Activated naive CD8-positive, alpha-beta T cell treated with anti-CD3 and anti-CD28 coated beads, Interleukin-2, amount 10 ng/mL, durations not matched to agents 7 days and 5 days (primary cell): ENCODE data around the gene APBB2. TPM values are rescaled to one million over a fixed set of nuclear protein-coding genes. Genes with fewer than 3 reads are reported as not detected.
A peak's percentile ranks its signal among the peaks of the same experiment; 100 is the strongest.

ENCODE experiments used
- ATAC-seq: fragments of 150-1000 bp; cut with Tn5 transposase; one replicate; pipeline ENCODE4 v1.10.0; 2021; ENCODE audit warnings: low read depth, moderate library complexity
- POLR2A ChIA-PET: fragments of 350-600 bp; sonication (Branson Sonifier 250); formaldehyde crosslinking; loops from one replicate; lab custom pipeline; 2021; ENCODE audit warnings: antibody characterized with exemption; lab: Charles Lee
- DNase-seq: peaks from one replicate; pipeline ENCODE4 v3.0.0; 2021
- H3K27ac Mint-ChIP-seq: one replicate; pipeline ENCODE4 v1.8.0; 2022; ENCODE audit warnings: mild to moderate bottlenecking, mixed read lengths
- H3K27me3 Mint-ChIP-seq: one replicate; pipeline ENCODE4 v1.8.0; 2022; ENCODE audit warnings: mild to moderate bottlenecking, moderate library complexity, mixed read lengths
- H3K36me3 Mint-ChIP-seq: one replicate; pipeline ENCODE4 v1.8.0; 2021; ENCODE audit warnings: mild to moderate bottlenecking, mixed read lengths
- H3K4me1 Mint-ChIP-seq: one replicate; pipeline ENCODE4 v1.8.0; 2021; ENCODE audit warnings: mixed read lengths
- H3K4me3 Mint-ChIP-seq: one replicate; pipeline ENCODE4 v1.8.0; 2022; ENCODE audit warnings: mild to moderate bottlenecking, moderate library complexity, mixed read lengths
- H3K9me3 Mint-ChIP-seq: one replicate; pipeline ENCODE4 v1.8.0; 2021; ENCODE audit warnings: mixed read lengths
- total RNA-seq, 2 experiments: library from RNA; stranded (reverse); gene quantifications; one replicate each; pipeline ENCODE4 v1.2.3, GENCODE V29; 2021

The APBB2 gene
- 1 to 10 TPM in 1 of 2 experiments, under 1 TPM in 1; 0.96 to 2.0 TPM for total RNA-seq

DNA sequence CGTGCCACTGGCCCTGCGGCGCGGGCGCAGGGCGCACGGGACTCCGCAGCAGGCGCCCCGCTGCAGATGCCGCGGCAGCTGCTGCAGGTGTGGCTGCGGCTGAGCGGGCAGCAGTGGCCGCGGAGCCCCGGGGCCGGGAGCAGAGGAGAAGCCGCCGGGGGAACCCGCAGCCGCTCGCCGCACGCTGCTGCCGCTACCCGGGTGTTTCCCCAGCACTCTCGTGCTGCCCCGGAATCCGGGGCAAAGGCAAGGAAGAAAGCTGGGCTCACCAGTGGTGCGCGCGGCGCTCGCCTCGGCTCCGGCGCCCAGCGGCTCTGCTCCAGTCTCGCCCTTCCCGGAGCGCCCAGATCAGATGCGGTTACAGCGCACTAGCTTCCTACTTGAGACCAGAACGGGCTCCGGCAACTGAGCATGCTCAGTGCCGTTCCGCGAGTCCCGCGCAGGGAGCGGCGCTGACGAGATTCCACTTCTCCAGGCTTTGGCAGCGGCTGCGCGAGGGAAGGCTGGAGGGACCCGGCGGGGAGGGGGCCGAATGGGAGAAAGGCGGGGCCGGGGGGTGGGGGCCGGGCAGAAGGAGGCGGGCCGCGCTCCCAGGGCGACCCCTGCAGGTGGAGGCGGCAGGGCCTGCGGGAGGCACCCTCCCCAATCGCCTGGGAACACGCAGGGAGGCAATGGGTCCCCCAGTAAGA, at the start of gene APBB2:
Gene APBB2 (minus strand): TSS at position 407 of the 689 bp plus-strand sequence. CDS start 181,288 bp downstream, outside the sequence.
- Mint-ChIP-seq H3K27me3 (peaks cover 52% of the 10 kb centered on the region), H3K4me1 (peaks cover 26% of the 10 kb centered on the region), H3K36me3 (no peaks in the 10 kb centered on the region), H3K27ac (peak within 1 kb of the TSS; percentile 21), H3K9me3 (no peaks in the 10 kb centered on the region), H3K4me3 (peak within 1 kb of the TSS; percentile 87)
- POLR2A ChIA-PET = interaction anchor here (1.0 kb wide), 1 partner anchor 288 kb away, joined by 3 read pairs; no protein-coding TSS in a partner anchor
- DNase-seq (peak; percentile 77), ATAC-seq (peak; percentile 57)

GRCh38 chr4:41262198-41262597, 47.9 kb upstream of the APBB2 start:
- POLR2A ChIA-PET = no interaction called here
- Mint-ChIP-seq H3K27me3 (peaks cover 28% of the 10 kb centered on the region), H3K4me3 (no peak overlapping the region), H3K4me1 (peaks cover 5% of the 10 kb centered on the region), H3K27ac (no peak overlapping the region), H3K9me3 (no peaks in the 10 kb centered on the region), H3K36me3 (no peaks in the 10 kb centered on the region)
- ATAC-seq = no peak
- no peak for DNase-seq

- Mint-ChIP-seq H3K4me3 (no peak overlapping the region), H3K36me3 (no peaks in the 10 kb centered on the region), H3K9me3 (no peaks in the 10 kb centered on the region), H3K4me1 (peaks cover 5% of the 10 kb centered on the region), H3K27me3 (peaks cover 41% of the 10 kb centered on the region), H3K27ac (no peak overlapping the region)
- POLR2A ChIA-PET = no interaction called here
- ATAC-seq (no peak), DNase-seq (no peak)
Measured at GRCh38 chr4:41260116-41260733, 45.9 kb upstream of the APBB2 start.

- Mint-ChIP-seq H3K4me3 (no peak overlapping the region), H3K27ac (no peak overlapping the region), H3K9me3 (no peaks in the 10 kb centered on the region), H3K27me3 (peaks cover 44% of the 10 kb centered on the region), H3K4me1 (peaks cover 5% of the 10 kb centered on the region), H3K36me3 (no peaks in the 10 kb centered on the region)
- POLR2A ChIA-PET = no interaction called here
- no peak for DNase-seq
- no peak for ATAC-seq
Measured at GRCh38 chr4:41258783-41259182, 44.4 kb upstream of the APBB2 start.

- ATAC-seq (no peak), DNase-seq (no peak)
- POLR2A ChIA-PET = no interaction called here
- H3K9me3 Mint-ChIP-seq = no peaks in the 10 kb centered on the region
- H3K4me3 Mint-ChIP-seq = peak overlapping the region; percentile 64
- H3K27me3 Mint-ChIP-seq = peaks cover 44% of the 10 kb centered on the region
- peaks cover 5% of the 10 kb centered on the region for H3K4me1 Mint-ChIP-seq
- no peak overlapping the region for H3K27ac Mint-ChIP-seq
- H3K36me3 Mint-ChIP-seq = no peaks in the 10 kb centered on the region
Measured at GRCh38 chr4:41257906-41258305, 43.6 kb upstream of the APBB2 start.

DNA sequence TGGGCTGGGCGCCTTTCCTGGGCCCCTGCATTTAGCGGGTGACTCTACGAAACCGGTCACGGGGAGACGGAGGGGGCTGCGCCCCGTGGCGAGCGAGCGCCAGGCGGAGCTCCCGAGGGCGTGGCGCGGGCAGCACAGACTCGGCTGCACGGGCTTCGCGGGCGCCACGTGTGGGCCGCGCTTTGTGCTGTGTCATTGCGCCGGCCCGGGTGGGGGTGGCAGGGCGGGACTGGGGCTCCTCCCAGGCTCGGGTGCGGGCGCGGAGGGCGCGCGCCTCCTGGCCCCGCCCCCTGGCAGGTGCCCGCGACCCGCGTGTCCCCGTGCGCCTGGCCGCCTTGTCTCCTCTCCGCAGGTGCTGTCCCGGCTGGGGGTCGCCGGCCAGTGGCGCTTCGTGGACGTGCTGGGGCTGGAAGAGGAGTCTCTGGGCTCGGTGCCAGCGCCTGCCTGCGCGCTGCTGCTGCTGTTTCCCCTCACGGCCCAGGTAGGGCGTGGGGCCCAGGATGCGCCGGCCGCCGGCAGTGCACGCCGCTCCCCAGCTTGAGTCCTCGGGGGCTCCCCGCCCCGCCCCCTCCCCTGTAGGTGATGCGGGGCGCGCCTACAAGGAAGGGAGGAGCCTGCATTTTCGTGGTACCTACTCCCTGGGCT, 43.0 kb upstream of the APBB2 start:
- Mint-ChIP-seq H3K9me3 (no peaks in the 10 kb centered on the region), H3K36me3 (no peaks in the 10 kb centered on the region), H3K4me1 (peaks cover 5% of the 10 kb centered on the region), H3K4me3 (peak overlapping the region; percentile 64), H3K27me3 (peaks cover 44% of the 10 kb centered on the region), H3K27ac (no peak overlapping the region)
- POLR2A ChIA-PET = no interaction called here
- ATAC-seq (peak; percentile 70), DNase-seq (peak; percentile 53)

DNA sequence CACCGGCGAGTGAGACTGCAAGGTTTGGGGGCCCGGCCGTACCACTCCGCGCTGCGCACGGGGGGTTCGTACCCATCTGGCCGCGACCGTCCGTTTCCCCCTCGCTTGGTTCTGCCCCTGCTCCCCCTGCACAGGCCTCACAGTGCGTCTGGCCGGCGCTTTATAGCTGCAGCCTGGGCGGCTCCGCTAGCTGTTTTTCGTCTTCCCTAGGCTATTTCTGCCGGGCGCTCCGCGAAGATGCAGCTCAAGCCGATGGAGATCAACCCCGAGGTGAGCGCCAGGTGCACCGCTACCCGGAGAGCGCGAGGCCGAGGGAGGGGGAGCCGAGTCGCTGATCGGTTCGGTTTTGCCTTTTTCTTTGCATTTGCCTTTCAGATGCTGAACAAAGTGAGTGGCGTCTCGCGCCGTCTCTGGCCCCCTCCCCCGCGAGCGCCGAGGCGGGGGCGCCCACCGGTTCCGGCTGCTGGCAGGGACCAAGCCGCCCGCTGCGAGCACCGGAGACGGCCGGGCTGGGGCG, 42.5 kb upstream of the APBB2 start, which contains the start of gene UCHL1:
Gene UCHL1 (plus strand): TSS at position 189 of the 517 bp plus-strand sequence. CDS start 49 bp downstream, at position 238.
- ATAC-seq (peak; percentile 63), DNase-seq (peak; percentile 30)
- Mint-ChIP-seq H3K9me3 (no peaks in the 10 kb centered on the region), H3K36me3 (no peaks in the 10 kb centered on the region), H3K4me3 (peak within 1 kb of the TSS; percentile 64), H3K27ac (no peak within 1 kb of the TSS), H3K4me1 (peaks cover 5% of the 10 kb centered on the region), H3K27me3 (peaks cover 44% of the 10 kb centered on the region)
- POLR2A ChIA-PET = no interaction called here

DNA sequence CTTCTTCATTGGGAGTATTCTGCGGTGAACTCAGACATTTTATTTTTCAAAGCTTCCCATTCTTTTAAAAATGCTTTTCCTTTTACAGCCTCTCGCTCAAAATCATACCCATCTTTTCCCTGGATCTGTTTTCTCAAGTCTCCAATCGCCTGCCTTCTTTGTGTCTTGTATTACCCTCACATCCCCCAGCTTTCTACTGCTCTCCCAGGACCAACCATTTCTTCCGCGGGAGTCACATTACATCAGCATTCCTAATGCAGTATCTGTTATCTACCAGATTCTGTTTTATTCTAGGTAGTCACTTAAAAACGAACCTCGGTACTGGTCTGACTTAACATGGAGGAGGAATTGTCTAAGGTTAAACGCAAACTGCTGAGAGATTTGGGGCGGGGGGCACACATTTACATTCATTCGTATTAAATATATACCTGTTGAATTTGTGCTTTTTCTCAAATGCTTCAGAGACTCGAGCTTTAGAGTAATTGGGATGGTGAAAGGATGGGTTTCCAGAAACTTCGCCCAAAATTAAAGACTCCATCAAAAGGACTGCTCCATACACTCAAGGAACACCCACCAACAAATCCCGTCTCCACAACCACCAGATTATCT, 41.9 kb upstream of the APBB2 start:
- no peak for ATAC-seq
- peaks cover 5% of the 10 kb centered on the region for H3K4me1 Mint-ChIP-seq

GRCh38 chr4:41245983-41246382, 31.6 kb upstream of the APBB2 start:
- no peak overlapping the region for H3K4me3 Mint-ChIP-seq
- H3K4me1 Mint-ChIP-seq = no peaks in the 10 kb centered on the region
- ATAC-seq (no peak), DNase-seq (no peak)
- POLR2A ChIA-PET = no interaction called here
- H3K36me3 Mint-ChIP-seq = no peaks in the 10 kb centered on the region
- H3K9me3 Mint-ChIP-seq = peaks cover 3% of the 10 kb centered on the region
- peaks cover 22% of the 10 kb centered on the region for H3K27me3 Mint-ChIP-seq
- H3K27ac Mint-ChIP-seq = no peak overlapping the region

More for the DNA sequence above, 41.9 kb upstream of the APBB2 start:
- H3K4me3 Mint-ChIP-seq = no peak overlapping the region
- H3K27ac Mint-ChIP-seq = no peak overlapping the region
- peaks cover 41% of the 10 kb centered on the region for H3K27me3 Mint-ChIP-seq
- H3K9me3 Mint-ChIP-seq = no peaks in the 10 kb centered on the region
- DNase-seq = no peak
- POLR2A ChIA-PET = no interaction called here
- no peaks in the 10 kb centered on the region for H3K36me3 Mint-ChIP-seq

GRCh38 chr4:41241919-41242318, 27.6 kb upstream of the APBB2 start:
- no peak for DNase-seq
- Mint-ChIP-seq H3K36me3 (no peaks in the 10 kb centered on the region), H3K4me3 (no peak overlapping the region), H3K4me1 (no peaks in the 10 kb centered on the region), H3K27ac (no peak overlapping the region), H3K27me3 (peaks cover 19% of the 10 kb centered on the region), H3K9me3 (peaks cover 1% of the 10 kb centered on the region)
- ATAC-seq = no peak
- POLR2A ChIA-PET = no interaction called here

DNA sequence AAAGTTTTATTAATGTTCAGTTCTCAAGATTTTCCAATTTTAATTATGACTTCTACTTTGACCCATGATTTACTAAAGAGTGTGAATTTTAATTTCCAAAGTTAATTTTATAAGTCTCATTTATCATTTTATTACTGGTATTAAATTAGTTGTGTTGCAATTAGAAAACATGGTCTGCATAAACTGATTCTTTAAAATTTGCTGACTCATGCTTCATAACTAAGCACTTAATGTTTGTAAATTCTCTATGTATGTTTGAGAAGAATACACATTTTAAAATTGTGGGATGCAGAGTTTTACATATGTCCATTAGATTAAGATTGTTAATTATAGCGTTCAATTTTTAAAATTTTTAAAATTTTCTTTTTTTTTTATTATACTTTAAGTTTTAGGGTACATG, 22.2 kb upstream of the APBB2 start:
- no peaks in the 10 kb centered on the region for H3K9me3 Mint-ChIP-seq

GRCh38 chr4:41236032-41236431, 21.7 kb upstream of the APBB2 start:
- DNase-seq = no peak
- Mint-ChIP-seq H3K27ac (no peak overlapping the region), H3K4me1 (no peaks in the 10 kb centered on the region), H3K36me3 (no peaks in the 10 kb centered on the region), H3K27me3 (peaks cover 3% of the 10 kb centered on the region), H3K9me3 (no peaks in the 10 kb centered on the region), H3K4me3 (no peak overlapping the region)
- POLR2A ChIA-PET = no interaction called here
- no peak for ATAC-seq

More for the DNA sequence above, 22.2 kb upstream of the APBB2 start:
- POLR2A ChIA-PET = no interaction called here
- peaks cover 3% of the 10 kb centered on the region for H3K27me3 Mint-ChIP-seq
- no peaks in the 10 kb centered on the region for H3K36me3 Mint-ChIP-seq
- H3K4me1 Mint-ChIP-seq = no peaks in the 10 kb centered on the region
- H3K4me3 Mint-ChIP-seq = no peak overlapping the region
- DNase-seq (no peak), ATAC-seq (no peak)
- no peak overlapping the region for H3K27ac Mint-ChIP-seq

- peaks cover 3% of the 10 kb centered on the region for H3K27me3 Mint-ChIP-seq
- H3K27ac Mint-ChIP-seq = no peak overlapping the region
- no peak for DNase-seq
- ATAC-seq = no peak
- no peak overlapping the region for H3K4me3 Mint-ChIP-seq
- H3K36me3 Mint-ChIP-seq = no peaks in the 10 kb centered on the region
- no peaks in the 10 kb centered on the region for H3K9me3 Mint-ChIP-seq
- no peaks in the 10 kb centered on the region for H3K4me1 Mint-ChIP-seq
- POLR2A ChIA-PET = no interaction called here
Measured at GRCh38 chr4:41232856-41233255, 18.5 kb upstream of the APBB2 start.
